ENCODE measurements around the gene ZRANB3.

- no peak for TF ChIP-seq ZNF274 (IDR thresholded peaks at IDR 0.05; ENCODE audit: low read depth, low read length)
- TF ChIP-seq YY1 (IDR thresholded peaks at IDR 0.05; ENCODE audit: insufficient read depth, insufficient read length): no peak
- no peak for TF ChIP-seq SUZ12 (IDR thresholded peaks at IDR 0.05; ENCODE audit: extremely low read depth, insufficient read depth, insufficient read length)
These were observed 328.3 kb downstream of the ZRANB3 start for GRCh38 chr2:135202751-135203150.

Data from NT2/D1 (cell line).